Transverse colon (tissue), 3 donors: ENCODE results near the gene NABP2.

Experiments used
- POLR2A ChIP-seq: fragments of 450-650 bp; IDR thresholded peaks from one replicate; pipeline ENCODE4 v1.6.1; 2016; ENCODE audit warnings: antibody characterized with exemption, mild to moderate bottlenecking, moderate library complexity
- TF ChIP-seq, protein P1 (sequence below), 5 experiments: fragments of 200-600 bp in 3 of 5; fragments of 450-650 bp in 2 of 5; sonication (generic) in 3 of 5; IDR thresholded peaks; 1 replicate in 2 of 5; 2 replicates in 3 of 5; pipeline ENCODE4 v1.5.1; 2016 to 2017; ENCODE audit warnings: antibody characterized with exemption in 5 of 5, inconsistent platforms in 3 of 5, mild to moderate bottlenecking in 2 of 5, moderate library complexity in 1 of 5

DNA sequence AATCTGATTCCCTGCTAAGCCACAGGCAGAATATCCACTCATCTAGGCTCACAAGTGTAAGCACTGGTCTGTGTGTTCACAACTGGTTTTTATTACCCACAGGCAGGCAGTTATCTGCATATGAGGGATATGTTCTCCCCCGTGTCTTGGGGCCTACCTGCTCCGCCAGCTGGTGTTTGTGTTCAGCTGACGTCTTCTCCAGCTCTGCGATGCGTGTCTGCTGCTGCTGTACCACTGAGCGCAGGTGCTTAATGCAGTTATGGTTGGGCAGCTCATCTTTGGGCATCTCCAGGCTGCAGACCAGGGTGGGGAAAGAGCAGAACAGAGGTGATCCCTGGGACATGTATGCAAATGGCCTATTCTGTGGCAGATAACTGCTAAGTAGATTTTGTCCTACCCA is 16.1 kb upstream of the NABP2 start:
- TF ChIP-seq, protein P1, sequence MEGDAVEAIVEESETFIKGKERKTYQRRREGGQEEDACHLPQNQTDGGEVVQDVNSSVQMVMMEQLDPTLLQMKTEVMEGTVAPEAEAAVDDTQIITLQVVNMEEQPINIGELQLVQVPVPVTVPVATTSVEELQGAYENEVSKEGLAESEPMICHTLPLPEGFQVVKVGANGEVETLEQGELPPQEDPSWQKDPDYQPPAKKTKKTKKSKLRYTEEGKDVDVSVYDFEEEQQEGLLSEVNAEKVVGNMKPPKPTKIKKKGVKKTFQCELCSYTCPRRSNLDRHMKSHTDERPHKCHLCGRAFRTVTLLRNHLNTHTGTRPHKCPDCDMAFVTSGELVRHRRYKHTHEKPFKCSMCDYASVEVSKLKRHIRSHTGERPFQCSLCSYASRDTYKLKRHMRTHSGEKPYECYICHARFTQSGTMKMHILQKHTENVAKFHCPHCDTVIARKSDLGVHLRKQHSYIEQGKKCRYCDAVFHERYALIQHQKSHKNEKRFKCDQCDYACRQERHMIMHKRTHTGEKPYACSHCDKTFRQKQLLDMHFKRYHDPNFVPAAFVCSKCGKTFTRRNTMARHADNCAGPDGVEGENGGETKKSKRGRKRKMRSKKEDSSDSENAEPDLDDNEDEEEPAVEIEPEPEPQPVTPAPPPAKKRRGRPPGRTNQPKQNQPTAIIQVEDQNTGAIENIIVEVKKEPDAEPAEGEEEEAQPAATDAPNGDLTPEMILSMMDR (IDR thresholded peaks at IDR 0.05) = no peak
- TF ChIP-seq POLR2A = no peak
